Glutamatergic neuron (in vitro differentiated cells): Measurements from ENCODE around the gene GALNT2. TPM values are rescaled to one million over a fixed set of nuclear protein-coding genes. Genes with fewer than 3 reads are reported as not detected.

ENCODE experiments used
- DNase-seq: peaks from one replicate; pipeline ENCODE4 v3.0.0; 2022
- H3K27ac Mint-ChIP-seq: one replicate; pipeline ENCODE4 v1.8.0; 2020; ENCODE audit warnings: mild to moderate bottlenecking, mixed read lengths, inconsistent platforms; ENCODE audit not compliant: unreplicated experiment
- H3K27me3 Mint-ChIP-seq: one replicate; pipeline ENCODE4 v1.8.0; 2020; ENCODE audit warnings: mild to moderate bottlenecking, moderate library complexity, mixed read lengths, inconsistent platforms; ENCODE audit not compliant: unreplicated experiment
- H3K36me3 Mint-ChIP-seq: one replicate; pipeline ENCODE4 v1.8.0; 2020; ENCODE audit warnings: mild to moderate bottlenecking, mixed read lengths, inconsistent platforms; ENCODE audit not compliant: unreplicated experiment
- H3K4me1 Mint-ChIP-seq: one replicate; pipeline ENCODE4 v1.8.0; 2020; ENCODE audit warnings: mild to moderate bottlenecking, low read depth, mixed read lengths, inconsistent platforms; ENCODE audit not compliant: unreplicated experiment
- H3K4me3 Mint-ChIP-seq: one replicate; pipeline ENCODE4 v1.8.0; 2020; ENCODE audit warnings: mild to moderate bottlenecking, mixed read lengths, inconsistent platforms; ENCODE audit not compliant: unreplicated experiment
- H3K9me3 Mint-ChIP-seq: one replicate; pipeline ENCODE4 v1.8.0; 2020; ENCODE audit warnings: mild to moderate bottlenecking, moderate library complexity, mixed read lengths, inconsistent platforms; ENCODE audit not compliant: unreplicated experiment
- total RNA-seq: library from RNA; stranded (reverse); fragmentation: NEBNext Ultra II Directional; extraction: Animal tissue kit (Norgen Biotek cat#: 25700); gene quantifications from one replicate; pipeline ENCODE4 v1.2.1, GENCODE V29; 2021; ENCODE audit not compliant: unreplicated experiment
- TF ChIP-seq, protein P1 (sequence below): fragments of 200-600 bp; sonication (generic); IDR thresholded peaks from one replicate; pipeline ENCODE4 v1.5.0; 2021; ENCODE audit not compliant: partially characterized antibody, unreplicated experiment

GALNT2 gene
- total RNA-seq, 1 donor from 2014 or later = 35.2 TPM

DNA sequence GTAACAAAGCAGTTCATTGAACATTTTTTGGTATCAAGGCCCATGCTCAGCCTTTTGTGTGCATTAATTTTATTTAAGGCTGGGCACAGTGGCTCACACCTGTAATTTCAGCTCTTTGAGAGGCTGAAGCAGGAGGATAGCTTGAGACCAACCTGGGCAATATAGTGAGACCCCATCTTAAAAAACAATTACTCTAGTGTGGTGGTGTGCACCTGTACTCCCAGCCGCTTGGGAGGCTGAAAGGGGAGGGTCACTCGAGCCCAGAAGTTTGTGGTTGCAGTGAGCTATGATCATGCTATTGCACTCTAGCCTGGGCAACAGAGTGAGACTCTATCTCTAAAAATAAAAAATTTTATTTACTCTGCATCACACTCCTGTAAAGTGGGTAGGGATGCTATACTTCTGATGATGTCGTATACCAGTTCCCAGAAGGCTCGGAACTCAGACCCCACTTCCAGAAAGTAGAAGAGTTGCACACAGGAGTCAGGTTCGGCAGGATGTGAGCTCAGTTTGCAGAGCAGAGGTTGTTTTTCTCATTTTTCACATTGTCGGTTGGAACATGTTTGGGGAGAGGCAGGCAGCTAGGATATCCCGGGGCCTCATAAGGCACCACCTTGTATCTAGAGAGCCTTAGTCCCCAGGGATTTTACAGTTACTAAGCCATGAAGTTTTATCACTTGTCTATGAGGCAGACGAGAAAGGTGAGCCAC lies 144.6 kb downstream of the GALNT2 start:
- Mint-ChIP-seq H3K4me3 (no peak overlapping the region), H3K27ac (no peak overlapping the region), H3K27me3 (no peaks in the 10 kb centered on the region), H3K4me1 (peaks cover 10% of the 10 kb centered on the region), H3K36me3 (peaks cover 5% of the 10 kb centered on the region), H3K9me3 (no peaks in the 10 kb centered on the region)
- no peak for DNase-seq
- TF ChIP-seq, protein P1, sequence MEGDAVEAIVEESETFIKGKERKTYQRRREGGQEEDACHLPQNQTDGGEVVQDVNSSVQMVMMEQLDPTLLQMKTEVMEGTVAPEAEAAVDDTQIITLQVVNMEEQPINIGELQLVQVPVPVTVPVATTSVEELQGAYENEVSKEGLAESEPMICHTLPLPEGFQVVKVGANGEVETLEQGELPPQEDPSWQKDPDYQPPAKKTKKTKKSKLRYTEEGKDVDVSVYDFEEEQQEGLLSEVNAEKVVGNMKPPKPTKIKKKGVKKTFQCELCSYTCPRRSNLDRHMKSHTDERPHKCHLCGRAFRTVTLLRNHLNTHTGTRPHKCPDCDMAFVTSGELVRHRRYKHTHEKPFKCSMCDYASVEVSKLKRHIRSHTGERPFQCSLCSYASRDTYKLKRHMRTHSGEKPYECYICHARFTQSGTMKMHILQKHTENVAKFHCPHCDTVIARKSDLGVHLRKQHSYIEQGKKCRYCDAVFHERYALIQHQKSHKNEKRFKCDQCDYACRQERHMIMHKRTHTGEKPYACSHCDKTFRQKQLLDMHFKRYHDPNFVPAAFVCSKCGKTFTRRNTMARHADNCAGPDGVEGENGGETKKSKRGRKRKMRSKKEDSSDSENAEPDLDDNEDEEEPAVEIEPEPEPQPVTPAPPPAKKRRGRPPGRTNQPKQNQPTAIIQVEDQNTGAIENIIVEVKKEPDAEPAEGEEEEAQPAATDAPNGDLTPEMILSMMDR = no peak

DNA sequence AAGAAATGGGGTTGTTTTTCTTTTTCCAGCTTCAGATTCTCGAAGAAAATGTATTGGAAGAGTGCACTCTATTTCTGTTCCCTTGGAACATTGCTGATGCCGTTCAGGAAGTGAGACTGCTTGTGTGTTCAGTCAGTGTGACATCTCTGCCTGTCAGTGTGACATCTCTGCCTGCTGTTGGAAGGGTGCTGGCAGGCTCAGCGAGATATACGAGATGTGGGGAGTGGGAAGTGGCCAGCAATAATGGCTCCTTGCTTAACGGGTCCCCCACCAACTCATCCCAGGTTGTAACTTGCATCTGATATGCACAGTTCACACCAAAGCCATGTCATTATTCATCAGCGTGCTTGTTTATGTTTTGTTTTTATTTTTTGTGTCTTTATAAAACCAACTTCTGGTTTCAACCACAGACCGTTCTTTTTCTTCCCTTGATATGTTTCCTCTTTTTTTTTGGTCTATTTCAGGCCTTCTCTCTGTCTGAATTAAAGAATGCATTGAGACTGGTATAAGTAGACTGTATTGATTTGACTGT lies 145.4 kb downstream of the GALNT2 start:
- H3K4me1 Mint-ChIP-seq = peaks cover 10% of the 10 kb centered on the region
- H3K9me3 Mint-ChIP-seq = no peaks in the 10 kb centered on the region
- H3K27me3 Mint-ChIP-seq = no peaks in the 10 kb centered on the region
- no peak for DNase-seq
- no peak overlapping the region for H3K4me3 Mint-ChIP-seq
- peaks cover 5% of the 10 kb centered on the region for H3K36me3 Mint-ChIP-seq
- TF ChIP-seq, protein P1 = no peak
- H3K27ac Mint-ChIP-seq = no peak overlapping the region

DNA sequence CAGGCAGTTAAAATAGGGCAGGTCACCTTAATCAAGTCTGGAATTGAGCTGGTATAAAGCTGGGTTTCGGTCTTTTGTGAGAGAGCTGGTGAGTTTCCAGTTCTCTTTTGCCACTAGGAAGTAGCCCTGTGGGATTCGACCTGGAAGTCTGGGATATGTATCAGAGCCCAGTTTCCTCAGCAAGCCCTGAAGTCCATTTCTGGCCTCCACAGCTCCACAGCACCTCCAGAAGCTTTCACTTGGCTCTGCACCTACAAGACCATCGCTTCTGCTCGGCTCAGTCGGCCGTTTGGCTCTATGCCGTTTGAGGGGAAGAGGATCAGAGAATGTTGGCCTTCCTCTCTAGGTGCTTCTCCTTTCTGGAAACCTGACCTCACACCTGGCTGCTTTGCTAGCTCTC lies 148.0 kb downstream of the GALNT2 start:
- no peak overlapping the region for H3K27ac Mint-ChIP-seq

DNA sequence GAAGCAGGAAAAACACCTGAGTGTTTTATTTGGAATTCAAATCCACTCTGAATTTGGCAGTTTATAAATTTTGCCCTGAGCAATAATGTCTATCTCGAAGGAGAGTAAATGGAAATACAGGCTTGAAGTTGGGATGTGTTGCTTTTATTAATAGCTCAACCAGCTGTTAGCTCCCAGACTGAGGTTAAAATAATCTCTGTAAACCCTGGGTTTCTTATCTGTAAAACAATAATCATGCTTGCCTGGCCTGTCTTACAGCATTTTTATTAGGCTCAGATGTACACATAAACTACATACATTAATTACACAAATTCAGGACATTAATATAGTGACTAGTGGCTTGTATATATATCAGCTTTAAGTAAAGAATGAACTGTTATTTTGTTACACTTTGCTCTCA lies 148.5 kb downstream of the GALNT2 start:
- Mint-ChIP-seq H3K36me3 (no peaks in the 10 kb centered on the region), H3K9me3 (no peaks in the 10 kb centered on the region), H3K4me3 (no peak overlapping the region), H3K4me1 (peaks cover 4% of the 10 kb centered on the region), H3K27ac (no peak overlapping the region), H3K27me3 (peaks cover 4% of the 10 kb centered on the region)
- no peak for DNase-seq
- TF ChIP-seq, protein P1 = no peak

More for the DNA sequence above, 148.0 kb downstream of the GALNT2 start:
- H3K4me1 Mint-ChIP-seq = peaks cover 4% of the 10 kb centered on the region
- TF ChIP-seq, protein P1 = no peak
- H3K9me3 Mint-ChIP-seq = no peaks in the 10 kb centered on the region
- no peaks in the 10 kb centered on the region for H3K36me3 Mint-ChIP-seq
- no peak overlapping the region for H3K4me3 Mint-ChIP-seq
- DNase-seq = peak; percentile 38
- H3K27me3 Mint-ChIP-seq = peaks cover 4% of the 10 kb centered on the region

DNA sequence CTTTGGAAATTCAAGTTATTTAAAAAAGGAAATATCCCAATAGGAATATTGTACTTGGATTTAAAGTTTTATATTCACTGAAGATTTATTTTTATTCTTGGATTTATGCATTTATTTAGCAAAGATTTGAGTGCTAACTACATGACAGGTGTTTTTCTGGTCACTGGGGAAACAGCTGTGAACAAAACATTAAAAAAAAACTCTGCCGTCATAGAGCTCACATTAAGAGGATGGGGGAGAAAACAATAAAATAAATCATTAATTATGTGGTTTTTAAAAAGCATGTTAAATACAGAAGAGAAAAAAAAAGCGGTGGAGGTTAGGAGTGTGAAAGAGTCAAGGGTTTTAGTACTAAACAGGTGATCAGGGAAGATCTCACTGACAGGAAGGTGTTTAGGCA lies 149.9 kb downstream of the GALNT2 start:
- no peaks in the 10 kb centered on the region for H3K9me3 Mint-ChIP-seq
- H3K36me3 Mint-ChIP-seq = no peaks in the 10 kb centered on the region
- H3K4me3 Mint-ChIP-seq = no peak overlapping the region
- peaks cover 4% of the 10 kb centered on the region for H3K4me1 Mint-ChIP-seq
- peaks cover 4% of the 10 kb centered on the region for H3K27me3 Mint-ChIP-seq
- no peak overlapping the region for H3K27ac Mint-ChIP-seq
- DNase-seq = no peak
- TF ChIP-seq, protein P1 = no peak
